ENCODE data around the gene APBA1.

GRCh38 chr9:69647804-69648203 lies 24.4 kb downstream of the APBA1 start:
- TF ChIP-seq TAF1 (IDR thresholded peaks at IDR 0.05; ENCODE audit: borderline replicate concordance, low read depth, low read length): no peak
- TF ChIP-seq POLR2A (IDR thresholded peaks at IDR 0.05; ENCODE audit: low read depth, low read length): no peak
- TF ChIP-seq POLR2AphosphoS5 (IDR thresholded peaks at IDR 0.05; ENCODE audit: low read depth, low read length): no peak
